Mammary epithelial cell (primary cell): ENCODE measurements around the gene SLC25A21.

Experiments
- CTCF ChIP-seq, 2 donors: IDR thresholded peaks in 1 of 2; conservative IDR thresholded peaks in 1 of 2; 2 replicates each; pipeline ENCODE4 v1.5.1; 2011 to 2012; ENCODE audit warnings: inconsistent platforms in 2 of 2, low read length in 2 of 2, mild to moderate bottlenecking in 2 of 2, control low read depth in 1 of 2, low read depth in 1 of 2; ENCODE audit not compliant: insufficient read depth in 1 of 2; ENCODE audit errors: extremely low read depth in 1 of 2
- EZH2 ChIP-seq: IDR thresholded peaks from 2 replicates; pipeline ENCODE4 v1.6.1; 2012; ENCODE audit warnings: low read length, inconsistent platforms, borderline replicate concordance

GRCh38 chr14:36647417-36647823, 525.0 kb downstream of the SLC25A21 start:
- TF ChIP-seq CTCF (conservative IDR thresholded peaks at IDR 0.05 in 1 of 2, IDR thresholded peaks at IDR 0.05 in 1 of 2; ENCODE audit: extremely low read depth in 1 of 2, insufficient read depth in 1 of 2, low read depth in 1 of 2, low read length in 2 of 2) (no peak), EZH2 (no peak)
